ENCODE results near the gene PRND. TPM values are rescaled to one million over a fixed set of nuclear protein-coding genes. Genes with fewer than 3 reads are reported as not detected.

Gene PRND
- polyA plus RNA-seq, 2 of the 4 experiments (the other 2 are of a cell fraction): not detected

DNA sequence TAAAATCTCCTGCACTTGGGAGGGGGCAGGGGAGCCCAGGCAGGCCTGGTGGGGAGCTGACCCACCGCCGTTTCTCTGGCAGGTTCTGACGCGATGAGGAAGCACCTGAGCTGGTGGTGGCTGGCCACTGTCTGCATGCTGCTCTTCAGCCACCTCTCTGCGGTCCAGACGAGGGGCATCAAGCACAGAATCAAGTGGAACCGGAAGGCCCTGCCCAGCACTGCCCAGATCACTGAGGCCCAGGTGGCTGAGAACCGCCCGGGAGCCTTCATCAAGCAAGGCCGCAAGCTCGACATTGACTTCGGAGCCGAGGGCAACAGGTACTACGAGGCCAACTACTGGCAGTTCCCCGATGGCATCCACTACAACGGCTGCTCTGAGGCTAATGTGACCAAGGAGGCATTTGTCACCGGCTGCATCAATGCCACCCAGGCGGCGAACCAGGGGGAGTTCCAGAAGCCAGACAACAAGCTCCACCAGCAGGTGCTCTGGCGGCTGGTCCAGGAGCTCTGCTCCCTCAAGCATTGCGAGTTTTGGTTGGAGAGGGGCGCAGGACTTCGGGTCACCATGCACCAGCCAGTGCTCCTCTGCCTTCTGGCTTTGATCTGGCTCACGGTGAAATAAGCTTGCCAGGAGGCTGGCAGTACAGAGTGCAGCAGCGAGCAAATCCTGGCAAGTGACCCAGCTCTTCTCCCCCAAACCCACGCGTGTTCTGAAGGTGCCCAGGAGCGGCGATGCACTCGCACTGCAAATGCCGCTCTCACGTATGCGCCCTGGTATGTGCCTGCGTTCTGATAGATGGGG, 3.0 kb downstream of the PRND start:
- POLR2A ChIA-PET: no interaction called here
- no peak overlapping the region for H3K27ac ChIP-seq
- CTCF ChIA-PET: interaction anchor here (0.6 to 15.3 kb wide), 9 partner anchors 12 to 559 kb away, joined by 3 to 378 read pairs (median 3); no protein-coding TSS in a partner anchor
- WGBS (ENCODE audit: missing lambda C conversion rate): 82% methylated on average over 30 of the region's 34 CpGs
- DNase-seq (ENCODE audit: low read depth in 1 of 2, low spot score in 1 of 2) (no peak), ATAC-seq (no peak), FAIRE-seq (no peak)
- peaks cover 12% of the 10 kb centered on the region; the same call in 2 of the 3 replicates for H3K4me1 ChIP-seq
- TF ChIP-seq, protein P1, sequence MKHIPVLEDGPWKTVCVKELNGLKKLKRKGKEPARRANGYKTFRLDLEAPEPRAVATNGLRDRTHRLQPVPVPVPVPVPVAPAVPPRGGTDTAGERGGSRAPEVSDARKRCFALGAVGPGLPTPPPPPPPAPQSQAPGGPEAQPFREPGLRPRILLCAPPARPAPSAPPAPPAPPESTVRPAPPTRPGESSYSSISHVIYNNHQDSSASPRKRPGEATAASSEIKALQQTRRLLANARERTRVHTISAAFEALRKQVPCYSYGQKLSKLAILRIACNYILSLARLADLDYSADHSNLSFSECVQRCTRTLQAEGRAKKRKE (CRISPR knock-in tag; IDR thresholded peaks at IDR 0.05; ENCODE audit: low read depth): no peak
- TF ChIP-seq ZSCAN20 (CRISPR knock-in tag; IDR thresholded peaks at IDR 0.05): no peak
- H3K4me2 ChIP-seq: no peak overlapping the region
- no peak overlapping the region for H3K4me3 ChIP-seq
- H3K9me3 ChIP-seq: no peaks in the 10 kb centered on the region

DNA sequence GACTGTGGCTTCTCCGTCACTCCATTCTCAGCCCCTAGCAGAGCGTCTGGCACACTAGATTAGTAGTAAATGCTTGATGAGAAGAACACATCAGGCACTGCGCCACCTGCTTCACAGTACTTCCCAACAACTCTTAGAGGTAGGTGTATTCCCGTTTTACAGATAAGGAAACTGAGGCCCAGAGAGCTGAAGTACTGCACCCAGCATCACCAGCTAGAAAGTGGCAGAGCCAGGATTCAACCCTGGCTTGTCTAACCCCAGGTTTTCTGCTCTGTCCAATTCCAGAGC, 3.5 kb downstream of the PRND start:
- TF ChIP-seq TFCP2L1 (CRISPR knock-in tag; IDR thresholded peaks at IDR 0.05) (no peak), POLR2A (IDR thresholded peaks at IDR 0.05; ENCODE audit: low read length) (no peak), RAD21 (conservative IDR thresholded peaks at IDR 0.05 in 1 of 2, IDR thresholded peaks at IDR 0.05 in 1 of 2) (no peak), BHLHE40 (IDR thresholded peaks at IDR 0.05; ENCODE audit: low read depth, low read length) (no peak), JUN (IDR thresholded peaks at IDR 0.05) (no peak)
- TF ChIP-seq, protein P2, sequence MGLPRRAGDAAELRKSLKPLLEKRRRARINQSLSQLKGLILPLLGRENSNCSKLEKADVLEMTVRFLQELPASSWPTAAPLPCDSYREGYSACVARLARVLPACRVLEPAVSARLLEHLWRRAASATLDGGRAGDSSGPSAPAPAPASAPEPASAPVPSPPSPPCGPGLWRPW (IDR thresholded peaks at IDR 0.05): no peak
- POLR2A ChIA-PET: interaction anchor here (0.6 kb wide), 1 partner anchor 512 kb away, joined by 4 read pairs; no protein-coding TSS in a partner anchor
- no peak for ATAC-seq
- no peak for FAIRE-seq
- no peak for DNase-seq (ENCODE audit: low read depth in 1 of 2, low spot score in 1 of 2)
- CTCF ChIA-PET: interaction anchor here (0.6 to 15.3 kb wide), 9 partner anchors 12 to 558 kb away, joined by 3 to 378 read pairs (median 4); no protein-coding TSS in a partner anchor
- H3K9me3 ChIP-seq: no peaks in the 10 kb centered on the region
- H3K4me2 ChIP-seq: no peak overlapping the region
- peaks cover 12% of the 10 kb centered on the region; the same call in 2 of the 3 replicates for H3K4me1 ChIP-seq
- no peak overlapping the region for H3K27ac ChIP-seq
- 70% methylated on average over 4 of the region's 4 CpGs for WGBS (ENCODE audit: missing lambda C conversion rate)
- H3K4me3 ChIP-seq: no peak overlapping the region

DNA sequence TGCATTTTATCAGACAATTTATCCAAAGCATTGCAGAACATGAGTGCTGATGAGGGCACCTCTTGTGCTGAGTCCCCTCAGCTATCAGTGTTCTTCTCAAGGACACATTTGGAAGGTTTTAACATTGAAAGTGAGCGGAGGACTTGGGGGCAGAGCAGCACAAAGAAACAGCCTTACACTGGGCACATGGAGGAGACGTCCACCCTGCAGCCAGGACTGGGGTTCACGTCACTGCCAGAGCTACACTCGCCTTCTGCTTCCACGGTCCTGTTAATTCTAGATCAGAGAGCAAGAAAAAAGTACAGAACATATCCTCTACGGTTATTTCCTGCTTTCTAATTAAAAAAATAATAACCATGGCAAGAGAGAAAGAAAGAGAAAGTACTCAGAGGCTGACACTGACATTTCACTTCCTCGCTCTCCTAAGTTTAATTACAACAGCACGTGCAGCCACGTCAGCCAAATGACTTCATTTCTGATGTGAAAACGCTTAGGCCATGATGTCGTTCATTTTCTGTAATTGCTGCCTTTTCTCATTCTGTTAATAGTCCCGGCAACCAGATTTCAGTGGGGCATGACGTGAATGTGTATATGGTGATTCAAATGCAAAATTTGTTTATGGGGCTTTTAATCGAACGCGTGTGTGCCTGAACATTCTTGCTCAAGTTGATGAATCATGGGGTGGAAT, 5.1 kb downstream of the PRND start:
- Histone ChIP-seq H3K4me1 (peaks cover 6% of the 10 kb centered on the region; the same call in 1 of the 3 replicates), H3K4me3 (no peak overlapping the region), H3K4me2 (no peak overlapping the region), H3K27ac (no peak overlapping the region), H3K9me3 (no peaks in the 10 kb centered on the region)
- POLR2A ChIA-PET: no interaction called here
- DNase-seq (ENCODE audit: low read depth in 1 of 2, low spot score in 1 of 2): no peak
- TF ChIP-seq, protein P2 (IDR thresholded peaks at IDR 0.05): no peak
- TF ChIP-seq, protein P1 (CRISPR knock-in tag; IDR thresholded peaks at IDR 0.05; ENCODE audit: low read depth): no peak
- TF ChIP-seq, protein P3, sequence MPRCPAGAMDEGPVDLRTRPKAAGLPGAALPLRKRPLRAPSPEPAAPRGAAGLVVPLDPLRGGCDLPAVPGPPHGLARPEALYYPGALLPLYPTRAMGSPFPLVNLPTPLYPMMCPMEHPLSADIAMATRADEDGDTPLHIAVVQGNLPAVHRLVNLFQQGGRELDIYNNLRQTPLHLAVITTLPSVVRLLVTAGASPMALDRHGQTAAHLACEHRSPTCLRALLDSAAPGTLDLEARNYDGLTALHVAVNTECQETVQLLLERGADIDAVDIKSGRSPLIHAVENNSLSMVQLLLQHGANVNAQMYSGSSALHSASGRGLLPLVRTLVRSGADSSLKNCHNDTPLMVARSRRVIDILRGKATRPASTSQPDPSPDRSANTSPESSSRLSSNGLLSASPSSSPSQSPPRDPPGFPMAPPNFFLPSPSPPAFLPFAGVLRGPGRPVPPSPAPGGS (IDR thresholded peaks at IDR 0.05): no peak
- TF ChIP-seq CEBPB (IDR thresholded peaks at IDR 0.05): no peak
- no peak for TF ChIP-seq HDAC2 (IDR thresholded peaks at IDR 0.05)
- TF ChIP-seq, protein P4, sequence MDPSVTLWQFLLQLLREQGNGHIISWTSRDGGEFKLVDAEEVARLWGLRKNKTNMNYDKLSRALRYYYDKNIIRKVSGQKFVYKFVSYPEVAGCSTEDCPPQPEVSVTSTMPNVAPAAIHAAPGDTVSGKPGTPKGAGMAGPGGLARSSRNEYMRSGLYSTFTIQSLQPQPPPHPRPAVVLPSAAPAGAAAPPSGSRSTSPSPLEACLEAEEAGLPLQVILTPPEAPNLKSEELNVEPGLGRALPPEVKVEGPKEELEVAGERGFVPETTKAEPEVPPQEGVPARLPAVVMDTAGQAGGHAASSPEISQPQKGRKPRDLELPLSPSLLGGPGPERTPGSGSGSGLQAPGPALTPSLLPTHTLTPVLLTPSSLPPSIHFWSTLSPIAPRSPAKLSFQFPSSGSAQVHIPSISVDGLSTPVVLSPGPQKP (IDR thresholded peaks at IDR 0.05; ENCODE audit: low read depth, low read length): no peak
- TF ChIP-seq ZFP36 (IDR thresholded peaks at IDR 0.05; ENCODE audit: borderline replicate concordance, partially characterized antibody): no peak
- no peak for TF ChIP-seq ESRRA (IDR thresholded peaks at IDR 0.05; ENCODE audit: borderline replicate concordance, low read length)
- TF ChIP-seq KDM1A (IDR thresholded peaks at IDR 0.05; ENCODE audit: low read depth): no peak
- FAIRE-seq: no peak
- no peak for ATAC-seq
- WGBS (ENCODE audit: missing lambda C conversion rate): 75% methylated on average over 16 of the region's 16 CpGs
- CTCF ChIA-PET: interaction anchor here (1.0 to 15.3 kb wide), 4 partner anchors 10 to 119 kb away, joined by 3 to 378 read pairs (median 68); no protein-coding TSS in a partner anchor

Measured in A549 (cell line).